Eye (tissue), 1 donor: Measurements from ENCODE around the gene FCRL5.
"Not testable (repeated sequence)": the region's sequence is repeated elsewhere in the genome, so short reads cannot be mapped to it uniquely, and the experiment has no call there.

Source experiments
- DNase-seq: peaks from one replicate; pipeline ENCODE4 v3.0.0-alpha.2; 2015

Gene FCRL5

DNA sequence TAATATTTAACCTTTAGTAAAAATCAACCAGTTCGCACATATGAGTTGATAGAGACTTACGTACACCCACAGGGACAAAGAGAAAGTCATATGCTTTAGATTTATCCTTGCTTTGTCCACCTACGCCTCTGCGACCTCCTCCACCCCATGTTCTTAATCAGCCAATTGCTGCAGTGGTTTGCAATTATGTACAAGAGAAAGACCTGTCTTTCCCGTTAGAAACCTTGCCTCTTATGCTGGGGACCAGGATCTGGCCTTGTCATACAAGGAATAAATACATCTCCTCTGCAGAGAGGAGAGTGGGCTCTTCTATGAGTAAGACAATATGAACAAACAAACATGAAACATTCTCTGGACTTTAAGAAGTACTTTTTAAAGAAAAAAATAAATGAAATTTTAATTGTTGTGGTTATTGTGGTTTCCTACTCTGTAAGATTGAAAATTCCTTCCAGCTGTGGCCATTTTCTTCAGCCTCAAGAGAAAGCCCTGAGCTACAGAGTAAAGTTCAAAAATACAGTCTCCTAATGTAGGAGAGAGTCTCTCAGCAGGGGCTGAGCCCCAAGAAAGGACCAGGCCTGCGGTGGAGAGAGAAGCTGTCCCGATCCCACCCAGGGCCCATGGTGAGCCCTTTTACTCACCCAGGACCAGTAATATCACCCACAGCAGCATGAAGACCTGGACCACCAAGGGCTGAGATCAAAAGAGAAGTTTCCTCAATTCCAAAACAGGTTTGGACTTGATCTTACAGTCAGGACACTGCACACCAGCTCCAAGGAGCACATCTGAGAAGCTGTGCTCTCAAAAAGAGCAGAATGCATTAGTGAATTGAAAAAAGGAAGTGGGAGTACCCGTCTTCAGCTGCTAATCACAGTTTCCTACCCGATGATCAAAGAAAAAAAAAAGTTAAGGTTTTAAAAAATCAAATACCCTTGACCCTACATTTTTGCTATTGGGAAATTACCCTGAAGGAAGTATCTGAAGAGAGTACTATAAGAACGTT lies at the start of gene FCRL5:
TSS of gene FCRL5 (minus strand) at position 822 of the 1,000 bp plus-strand sequence. CDS start at position 669, 153 bp downstream.
- DNase-seq = no peak

DNA sequence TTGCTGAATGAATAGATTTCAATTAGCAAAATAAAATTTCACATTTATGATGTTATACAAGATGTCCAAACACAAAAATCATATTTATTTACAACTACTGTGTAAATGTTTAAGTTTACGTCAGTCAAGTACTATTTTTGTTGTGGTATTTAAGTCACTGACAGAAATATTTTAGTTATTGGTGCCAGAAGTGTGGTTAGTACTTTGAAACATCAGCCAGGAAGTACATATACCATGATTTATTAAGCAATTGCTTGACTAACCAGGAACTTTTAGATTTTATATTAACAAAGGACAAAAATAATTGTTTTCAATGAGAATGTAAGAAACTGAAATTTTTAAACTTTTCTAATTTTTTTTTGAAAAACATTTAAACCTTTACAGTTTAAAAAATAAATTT lies 47.9 kb upstream of the FCRL5 start:
- DNase-seq = no peak

- DNase-seq = no peak
These were observed 45.8 kb upstream of the FCRL5 start, which contains the start of gene FCRL4 for GRCh38 chr1:157597959-157598667. TSS of gene FCRL4 (minus strand) at chr1:157598085. CDS start at chr1:157597944, 141 bp downstream.

DNA sequence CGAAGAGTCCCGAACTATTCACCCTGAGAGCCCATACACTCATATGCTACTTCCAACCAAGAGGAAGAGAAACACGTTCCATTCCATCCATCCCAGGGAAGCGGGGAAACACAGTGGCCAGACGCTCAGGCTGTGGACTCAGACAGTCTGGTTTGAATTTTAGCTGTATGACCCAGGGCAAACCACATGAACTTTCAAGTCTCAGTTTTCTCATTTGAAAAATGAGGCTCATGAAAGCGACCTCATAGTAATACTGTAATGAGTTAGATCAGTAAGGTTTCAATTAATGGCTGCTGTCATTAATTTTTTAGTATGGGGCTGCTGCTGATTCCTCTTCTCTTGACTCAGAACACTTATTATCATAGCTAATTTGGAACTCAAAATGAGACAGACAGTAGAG lies 44.1 kb upstream of the FCRL5 start:
- no peak for DNase-seq

DNA sequence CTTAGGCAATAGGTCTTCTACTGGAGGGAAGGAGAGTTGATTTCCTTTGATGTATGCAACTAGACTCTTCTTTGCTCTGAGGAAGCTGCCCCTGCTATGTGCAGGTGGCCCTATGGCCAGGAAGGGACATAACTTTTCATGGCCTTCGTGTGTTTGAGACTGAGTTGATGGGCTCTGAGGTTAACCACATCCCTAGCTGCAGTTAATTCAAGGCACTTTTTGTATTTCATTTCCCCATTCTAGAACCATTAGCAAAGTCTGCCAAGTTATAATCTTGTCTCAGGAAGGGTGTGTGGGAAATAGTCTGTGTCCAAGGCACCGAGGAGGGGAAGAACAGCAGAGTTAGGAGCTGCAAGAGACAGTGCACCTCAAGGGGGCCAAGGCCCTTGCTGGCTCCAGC lies 43.0 kb upstream of the FCRL5 start:
- DNase-seq = no peak

GRCh38 chr1:157585984-157586383 lies 33.7 kb upstream of the FCRL5 start:
- no peak for DNase-seq

GRCh38 chr1:157584503-157584902 lies 32.2 kb upstream of the FCRL5 start:
- DNase-seq = no peak

GRCh38 chr1:157580828-157581210 lies 28.5 kb upstream of the FCRL5 start:
- no peak for DNase-seq

DNA sequence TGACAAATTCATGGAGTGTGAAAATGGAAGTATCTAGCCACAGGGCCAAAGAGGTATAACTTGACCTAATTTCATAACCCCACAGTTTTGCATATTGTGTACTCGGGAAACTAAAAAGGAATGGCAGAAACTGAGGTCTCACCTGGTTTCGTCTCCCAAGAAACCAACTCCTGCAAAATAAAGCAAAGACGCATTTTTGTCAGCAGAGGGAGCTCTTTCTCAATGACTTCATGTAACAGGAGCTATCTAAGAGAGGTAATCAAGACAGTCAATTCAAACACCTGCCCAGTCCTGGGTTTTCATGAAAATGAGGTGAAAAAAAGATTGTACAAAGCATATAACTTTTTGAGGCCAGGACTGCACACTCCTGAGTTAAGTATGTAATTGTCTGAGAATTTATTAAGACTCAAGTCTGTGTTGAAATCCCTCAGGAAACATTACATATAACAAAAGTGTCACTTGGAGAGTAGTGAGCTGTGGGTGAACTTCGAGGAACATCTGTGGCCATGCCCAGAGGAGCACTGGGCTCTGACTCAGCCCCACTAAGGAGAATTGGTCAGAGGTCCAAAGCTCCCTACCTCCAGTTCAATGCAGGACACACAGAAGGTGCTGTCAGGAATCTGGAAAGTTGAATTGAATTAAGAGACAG lies 28.0 kb upstream of the FCRL5 start:
- DNase-seq = peak; percentile 89

DNA sequence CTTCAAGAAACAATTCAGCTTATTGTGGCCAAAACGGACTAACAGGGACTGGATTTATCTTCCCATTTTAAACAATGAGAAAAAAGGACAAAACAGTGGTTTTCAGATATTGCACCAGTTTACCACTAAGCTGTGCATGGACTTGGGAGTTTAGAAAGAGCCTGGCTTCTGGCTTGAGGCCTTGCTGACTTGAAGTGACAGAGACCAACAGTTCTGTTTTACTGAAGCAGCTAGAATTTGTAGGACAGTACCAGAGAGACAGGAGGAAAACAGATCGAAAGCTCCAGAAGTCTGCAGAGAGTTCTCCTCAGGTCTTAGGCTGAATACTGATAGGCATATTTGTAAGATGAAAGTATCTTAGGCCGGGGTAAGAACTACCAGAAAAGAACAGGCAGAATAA lies 25.1 kb upstream of the FCRL5 start:
- no peak for DNase-seq

DNA sequence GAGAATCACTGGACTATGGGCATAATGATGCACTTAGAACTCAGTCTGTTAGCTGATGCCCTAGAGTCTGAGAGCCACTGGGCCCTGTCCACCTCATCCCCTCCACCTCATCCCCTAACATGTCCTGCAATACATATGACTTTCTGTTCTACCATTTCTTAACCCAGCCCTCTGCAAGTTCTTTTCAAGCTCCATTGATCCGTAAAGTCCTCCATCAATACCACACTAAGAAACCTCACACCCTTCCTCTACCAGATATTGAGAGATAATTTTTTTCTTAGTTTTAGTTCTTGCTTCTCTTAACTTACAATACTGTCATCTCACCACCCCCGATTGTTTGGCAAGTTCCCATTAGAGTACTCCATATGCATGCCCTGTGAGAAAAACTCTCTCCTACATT lies 23.4 kb upstream of the FCRL5 start:
- no peak for DNase-seq

- no peak for DNase-seq
These were observed 22.5 kb upstream of the FCRL5 start for GRCh38 chr1:157574836-157575235.

GRCh38 chr1:157566484-157567300 lies 14.4 kb upstream of the FCRL5 start:
- no peak for DNase-seq

DNA sequence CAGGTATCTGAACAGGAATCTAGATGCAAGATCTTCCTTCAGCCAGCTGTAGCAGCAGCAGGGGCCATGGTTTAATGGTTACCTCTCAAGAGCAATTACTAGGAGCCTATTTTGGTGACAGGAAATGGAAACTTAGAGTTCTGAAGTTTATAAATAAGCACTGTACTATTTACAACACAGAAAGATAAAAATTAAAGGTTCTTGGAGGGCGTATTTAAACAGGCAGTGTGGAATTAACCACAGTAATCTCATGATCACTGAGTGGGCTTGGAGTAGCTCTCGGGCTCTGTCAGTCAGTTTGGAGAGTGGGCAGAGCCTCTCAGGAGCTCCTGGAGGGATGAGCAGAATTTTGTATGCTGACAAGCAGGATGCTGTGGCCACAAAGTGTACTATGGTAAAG lies 10.2 kb upstream of the FCRL5 start:
- no peak for DNase-seq

- no peak for DNase-seq
These were observed 5.8 kb upstream of the FCRL5 start for GRCh38 chr1:157558119-157558518.

DNA sequence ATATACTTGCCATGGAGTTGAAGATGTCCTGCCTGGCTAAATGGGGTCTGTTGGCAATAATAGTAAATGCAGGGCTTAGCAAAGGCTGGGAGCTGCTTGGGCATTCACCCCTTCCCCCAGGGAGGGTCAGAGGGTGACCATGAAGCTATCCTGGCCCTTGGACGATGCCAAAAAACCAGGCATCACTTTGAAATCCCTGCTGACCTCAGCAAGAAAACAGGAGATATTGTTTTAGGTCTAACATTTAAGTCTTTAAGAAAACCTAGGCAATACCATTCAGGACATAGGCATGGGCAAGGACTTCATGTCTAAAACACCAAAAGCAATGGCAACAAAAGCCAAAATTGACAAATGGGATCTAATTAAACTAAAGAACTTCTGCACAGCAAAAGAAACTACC lies 4.2 kb downstream of the FCRL5 start:
- DNase-seq = not testable (repeated sequence)

- peak; percentile 12 for DNase-seq
These were observed 9.6 kb downstream of the FCRL5 start for GRCh38 chr1:157542676-157543075.

- no peak for DNase-seq
These were observed 11.5 kb downstream of the FCRL5 start for GRCh38 chr1:157540852-157541251.

DNA sequence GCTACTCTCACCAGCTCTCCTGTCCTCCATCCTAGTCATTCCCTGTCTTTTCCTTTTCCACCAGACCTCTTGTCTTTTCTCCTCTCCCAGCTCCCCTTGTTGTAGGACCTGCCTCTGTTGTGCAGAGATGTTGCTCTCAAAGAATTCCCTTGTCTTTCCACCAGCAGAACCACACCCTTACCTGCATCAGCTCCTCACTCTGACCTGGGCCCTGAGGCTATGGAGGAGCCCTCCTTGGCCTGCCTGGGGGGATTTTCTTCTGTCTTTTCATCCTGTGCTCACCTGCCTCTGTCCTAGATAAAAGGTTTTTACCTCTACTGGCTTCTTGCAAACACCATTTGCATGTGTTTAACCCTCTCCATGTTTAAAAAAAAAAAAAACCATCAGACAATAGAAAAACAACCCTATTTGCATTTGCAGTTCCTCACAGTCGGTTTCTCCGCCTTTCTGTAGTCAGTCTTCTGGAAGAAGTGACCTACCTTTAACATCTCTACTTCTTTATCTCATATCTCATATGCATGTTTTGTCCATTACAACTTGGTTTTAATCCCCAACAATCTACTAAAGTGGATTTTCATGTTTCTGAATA lies 12.1 kb downstream of the FCRL5 start:
- no peak for DNase-seq

- DNase-seq = no peak
These were observed 12.7 kb downstream of the FCRL5 start for GRCh38 chr1:157539568-157539967.

DNA sequence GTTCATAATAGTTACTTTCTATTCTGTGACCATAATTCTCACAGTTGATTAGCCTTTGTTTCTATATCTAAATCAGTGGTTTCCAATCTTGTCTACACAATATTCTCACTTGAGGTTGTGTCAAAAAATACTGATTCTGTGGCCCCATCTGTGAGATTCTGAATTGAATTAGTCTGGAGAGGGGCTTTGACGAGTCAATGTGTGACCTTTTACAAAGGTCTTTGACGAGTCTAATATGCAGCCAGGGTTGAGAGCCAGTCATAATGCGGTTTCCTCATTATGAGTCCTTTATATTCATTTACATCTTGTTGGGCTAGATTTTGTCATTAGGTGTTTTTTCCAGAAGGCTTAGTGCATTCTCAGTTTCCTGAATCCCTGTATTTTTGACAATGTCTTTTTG lies 19.7 kb downstream of the FCRL5 start:
- no peak for DNase-seq
